HepG2 (cell line): ENCODE results near the gene SRC. TPM values are rescaled to one million over a fixed set of nuclear protein-coding genes. Genes with fewer than 3 reads are reported as not detected.

Experiments used
- ELF1 ChIP-seq: sonication (generic); formaldehyde crosslinking; IDR thresholded peaks from 2 replicates; pipeline ENCODE4 v1.4.0; 2020; ENCODE audit warnings: missing genetic modification reagents
- SMARCE1 ChIP-seq: fragments of 450-650 bp; IDR thresholded peaks from 2 replicates; pipeline ENCODE4 v1.6.1; 2017; ENCODE audit warnings: borderline replicate concordance
- ZIK1 ChIP-seq: sonication (generic); formaldehyde crosslinking; IDR thresholded peaks from 2 replicates; pipeline ENCODE4 v1.5.0; 2020; ENCODE audit warnings: mild to moderate bottlenecking, low read depth, missing genetic modification reagents, borderline replicate concordance
- ZNF556 ChIP-seq: sonication (generic); formaldehyde crosslinking; IDR thresholded peaks from 2 replicates; pipeline ENCODE4 v1.4.0; 2020; ENCODE audit warnings: mild to moderate bottlenecking, missing genetic modification reagents, borderline replicate concordance
- ZNF607 ChIP-seq: sonication (generic); formaldehyde crosslinking; IDR thresholded peaks from 2 replicates; pipeline ENCODE4 v1.5.1; 2020; ENCODE audit warnings: missing genetic modification reagents, mild to moderate bottlenecking, borderline replicate concordance
- polyA plus RNA-seq, 8 experiments: library from polyadenylated mRNA; depleted of rRNA in 3 of 8; stranded (reverse) in 7 of 8; unstranded in 1 of 8; fragments of >200 nt; fragmentation: Illumina TruSeq in 4 of 8; extraction: Trizol in 4 of 8; gene quantifications; 2 replicates each; pipeline versions ENCODE4 v1.2.1 to v1.2.3, GENCODE V29; 2011 to 2016; ENCODE audit warnings: low read depth in 4 of 8, missing spikeins in 1 of 8, mixed read lengths in 1 of 8; ENCODE audit not compliant: insufficient read depth in 1 of 8
- total RNA-seq, 5 experiments: library from RNA; depleted of rRNA; stranded (reverse); fragments of >200 nt; fragmentation: Illumina TruSeq; extraction: Trizol; gene quantifications; 2 replicates each; pipeline ENCODE4 v1.2.3, GENCODE V29; 2016; ENCODE audit warnings: low read depth in 1 of 5
- TF ChIP-seq, protein P1 (sequence below): sonication (generic); formaldehyde crosslinking; IDR thresholded peaks from 2 replicates; pipeline ENCODE4 v1.8.0; 2022; ENCODE audit warnings: low read depth, missing genetic modification reagents
- TF ChIP-seq, protein P2 (sequence below): sonication (generic); formaldehyde crosslinking; IDR thresholded peaks from 2 replicates; pipeline ENCODE4 v1.5.1; 2020; ENCODE audit warnings: mild to moderate bottlenecking, missing genetic modification reagents, moderate library complexity
- TF ChIP-seq, protein P3 (sequence below): sonication (generic); formaldehyde crosslinking; IDR thresholded peaks from 2 replicates; pipeline ENCODE4 v1.4.0; 2020; ENCODE audit warnings: missing genetic modification reagents, borderline replicate concordance
- TF ChIP-seq, protein P4 (sequence below): sonication (generic); formaldehyde crosslinking; IDR thresholded peaks from 2 replicates; pipeline ENCODE4 v1.4.0; 2020; ENCODE audit warnings: missing genetic modification reagents, borderline replicate concordance
- TF ChIP-seq, protein P5 (sequence below): sonication (generic); formaldehyde crosslinking; IDR thresholded peaks from 2 replicates; pipeline ENCODE4 v1.8.1; 2023; ENCODE audit warnings: mild to moderate bottlenecking, missing genetic modification reagents
- TF ChIP-seq, protein P6 (sequence below): sonication (generic); formaldehyde crosslinking; IDR thresholded peaks from 2 replicates; pipeline ENCODE4 v1.4.0; 2020; ENCODE audit warnings: low read depth, mild to moderate bottlenecking, missing genetic modification reagents

The SRC gene
- total and polyA plus RNA-seq, 2 of the 13 experiments (the other 11 are each of a cell fraction or from before 2014, with no cell fraction given) = 54.7 to 192 TPM

DNA sequence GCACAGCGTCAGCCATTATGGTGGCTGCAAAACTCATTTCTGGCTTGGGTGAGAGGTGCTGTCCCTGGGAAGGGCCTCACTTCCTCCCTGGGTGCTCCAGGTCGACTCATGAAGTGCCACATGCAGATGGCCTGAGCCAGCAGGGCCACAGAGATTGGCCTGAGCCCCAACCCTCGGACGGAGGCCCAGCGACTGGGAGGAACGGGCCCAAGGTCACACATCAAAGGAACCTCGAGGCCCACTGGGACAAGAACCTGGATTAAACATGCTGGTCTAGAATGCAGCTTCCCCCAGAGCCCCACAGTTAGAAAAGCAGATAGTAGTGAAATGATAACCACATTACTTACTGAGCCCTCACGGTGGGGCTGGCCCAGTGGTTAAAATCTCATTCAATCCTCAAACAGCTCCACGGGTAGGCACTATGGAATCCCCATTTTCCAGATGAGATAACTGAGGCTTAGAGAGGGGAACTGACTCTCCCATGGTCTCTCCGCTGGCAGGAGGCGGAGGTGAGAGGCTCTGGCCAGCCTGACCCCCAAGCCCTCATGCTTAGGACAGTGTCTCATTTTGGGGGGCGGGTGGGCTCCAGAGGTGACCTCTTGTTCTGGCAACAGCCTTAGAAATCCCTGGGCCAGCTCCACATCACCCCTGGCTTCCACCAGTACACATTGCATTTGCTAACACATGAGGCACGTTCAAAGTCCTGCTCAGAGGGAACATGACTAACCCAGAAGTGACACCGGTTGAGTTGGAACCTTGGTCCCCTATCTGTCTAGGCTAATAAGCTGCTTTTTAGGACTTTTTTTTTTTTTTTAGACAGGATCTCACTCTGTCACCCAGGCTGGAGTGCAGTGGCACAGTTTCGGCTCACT is 53.0 kb downstream of the SRC start (continued):
- TF ChIP-seq, protein P1, sequence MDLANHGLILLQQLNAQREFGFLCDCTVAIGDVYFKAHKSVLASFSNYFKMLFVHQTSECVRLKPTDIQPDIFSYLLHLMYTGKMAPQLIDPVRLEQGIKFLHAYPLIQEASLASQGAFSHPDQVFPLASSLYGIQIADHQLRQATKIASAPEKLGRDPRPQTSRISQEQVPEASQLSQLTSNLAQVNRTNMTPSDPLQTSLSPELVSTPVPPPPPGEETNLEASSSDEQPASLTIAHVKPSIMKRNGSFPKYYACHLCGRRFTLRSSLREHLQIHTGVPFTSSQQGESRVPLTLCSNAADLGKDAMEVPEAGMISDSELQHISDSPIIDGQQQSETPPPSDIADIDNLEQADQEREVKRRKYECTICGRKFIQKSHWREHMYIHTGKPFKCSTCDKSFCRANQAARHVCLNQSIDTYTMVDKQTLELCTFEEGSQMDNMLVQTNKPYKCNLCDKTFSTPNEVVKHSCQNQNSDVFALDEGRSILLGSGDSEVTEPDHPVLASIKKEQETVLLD (CRISPR knock-in tag) = no peak
- TF ChIP-seq, protein P2, sequence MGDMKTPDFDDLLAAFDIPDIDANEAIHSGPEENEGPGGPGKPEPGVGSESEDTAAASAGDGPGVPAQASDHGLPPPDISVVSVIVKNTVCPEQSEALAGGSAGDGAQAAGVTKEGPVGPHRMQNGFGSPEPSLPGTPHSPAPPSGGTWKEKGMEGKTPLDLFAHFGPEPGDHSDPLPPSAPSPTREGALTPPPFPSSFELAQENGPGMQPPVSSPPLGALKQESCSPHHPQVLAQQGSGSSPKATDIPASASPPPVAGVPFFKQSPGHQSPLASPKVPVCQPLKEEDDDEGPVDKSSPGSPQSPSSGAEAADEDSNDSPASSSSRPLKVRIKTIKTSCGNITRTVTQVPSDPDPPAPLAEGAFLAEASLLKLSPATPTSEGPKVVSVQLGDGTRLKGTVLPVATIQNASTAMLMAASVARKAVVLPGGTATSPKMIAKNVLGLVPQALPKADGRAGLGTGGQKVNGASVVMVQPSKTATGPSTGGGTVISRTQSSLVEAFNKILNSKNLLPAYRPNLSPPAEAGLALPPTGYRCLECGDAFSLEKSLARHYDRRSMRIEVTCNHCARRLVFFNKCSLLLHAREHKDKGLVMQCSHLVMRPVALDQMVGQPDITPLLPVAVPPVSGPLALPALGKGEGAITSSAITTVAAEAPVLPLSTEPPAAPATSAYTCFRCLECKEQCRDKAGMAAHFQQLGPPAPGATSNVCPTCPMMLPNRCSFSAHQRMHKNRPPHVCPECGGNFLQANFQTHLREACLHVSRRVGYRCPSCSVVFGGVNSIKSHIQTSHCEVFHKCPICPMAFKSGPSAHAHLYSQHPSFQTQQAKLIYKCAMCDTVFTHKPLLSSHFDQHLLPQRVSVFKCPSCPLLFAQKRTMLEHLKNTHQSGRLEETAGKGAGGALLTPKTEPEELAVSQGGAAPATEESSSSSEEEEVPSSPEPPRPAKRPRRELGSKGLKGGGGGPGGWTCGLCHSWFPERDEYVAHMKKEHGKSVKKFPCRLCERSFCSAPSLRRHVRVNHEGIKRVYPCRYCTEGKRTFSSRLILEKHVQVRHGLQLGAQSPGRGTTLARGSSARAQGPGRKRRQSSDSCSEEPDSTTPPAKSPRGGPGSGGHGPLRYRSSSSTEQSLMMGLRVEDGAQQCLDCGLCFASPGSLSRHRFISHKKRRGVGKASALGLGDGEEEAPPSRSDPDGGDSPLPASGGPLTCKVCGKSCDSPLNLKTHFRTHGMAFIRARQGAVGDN (CRISPR knock-in tag) = peak; percentile 95
- peak; percentile 85; the same call in 1 of the 2 replicates for TF ChIP-seq ZIK1 (CRISPR knock-in tag)
- TF ChIP-seq, protein P3, sequence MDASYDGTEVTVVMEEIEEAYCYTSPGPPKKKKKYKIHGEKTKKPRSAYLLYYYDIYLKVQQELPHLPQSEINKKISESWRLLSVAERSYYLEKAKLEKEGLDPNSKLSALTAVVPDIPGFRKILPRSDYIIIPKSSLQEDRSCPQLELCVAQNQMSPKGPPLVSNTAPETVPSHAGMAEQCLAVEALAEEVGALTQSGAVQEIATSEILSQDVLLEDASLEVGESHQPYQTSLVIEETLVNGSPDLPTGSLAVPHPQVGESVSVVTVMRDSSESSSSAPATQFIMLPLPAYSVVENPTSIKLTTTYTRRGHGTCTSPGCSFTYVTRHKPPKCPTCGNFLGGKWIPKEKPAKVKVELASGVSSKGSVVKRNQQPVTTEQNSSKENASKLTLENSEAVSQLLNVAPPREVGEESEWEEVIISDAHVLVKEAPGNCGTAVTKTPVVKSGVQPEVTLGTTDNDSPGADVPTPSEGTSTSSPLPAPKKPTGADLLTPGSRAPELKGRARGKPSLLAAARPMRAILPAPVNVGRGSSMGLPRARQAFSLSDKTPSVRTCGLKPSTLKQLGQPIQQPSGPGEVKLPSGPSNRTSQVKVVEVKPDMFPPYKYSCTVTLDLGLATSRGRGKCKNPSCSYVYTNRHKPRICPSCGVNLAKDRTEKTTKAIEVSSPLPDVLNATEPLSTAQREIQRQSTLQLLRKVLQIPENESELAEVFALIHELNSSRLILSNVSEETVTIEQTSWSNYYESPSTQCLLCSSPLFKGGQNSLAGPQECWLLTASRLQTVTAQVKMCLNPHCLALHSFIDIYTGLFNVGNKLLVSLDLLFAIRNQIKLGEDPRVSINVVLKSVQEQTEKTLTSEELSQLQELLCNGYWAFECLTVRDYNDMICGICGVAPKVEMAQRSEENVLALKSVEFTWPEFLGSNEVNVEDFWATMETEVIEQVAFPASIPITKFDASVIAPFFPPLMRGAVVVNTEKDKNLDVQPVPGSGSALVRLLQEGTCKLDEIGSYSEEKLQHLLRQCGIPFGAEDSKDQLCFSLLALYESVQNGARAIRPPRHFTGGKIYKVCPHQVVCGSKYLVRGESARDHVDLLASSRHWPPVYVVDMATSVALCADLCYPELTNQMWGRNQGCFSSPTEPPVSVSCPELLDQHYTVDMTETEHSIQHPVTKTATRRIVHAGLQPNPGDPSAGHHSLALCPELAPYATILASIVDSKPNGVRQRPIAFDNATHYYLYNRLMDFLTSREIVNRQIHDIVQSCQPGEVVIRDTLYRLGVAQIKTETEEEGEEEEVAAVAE (CRISPR knock-in tag) = no peak; the same call in 1 of the 2 replicates
- peak; percentile 61; the same call in 1 of the 2 replicates for TF ChIP-seq ELF1 (CRISPR knock-in tag)
- TF ChIP-seq ZNF607 (CRISPR knock-in tag) = 0 out of 2 replicates have a peak, but pooled peaks have one; percentile 72
- TF ChIP-seq SMARCE1 = no peak
- TF ChIP-seq ZNF556 (CRISPR knock-in tag) = peak; percentile 95
- TF ChIP-seq, protein P4, sequence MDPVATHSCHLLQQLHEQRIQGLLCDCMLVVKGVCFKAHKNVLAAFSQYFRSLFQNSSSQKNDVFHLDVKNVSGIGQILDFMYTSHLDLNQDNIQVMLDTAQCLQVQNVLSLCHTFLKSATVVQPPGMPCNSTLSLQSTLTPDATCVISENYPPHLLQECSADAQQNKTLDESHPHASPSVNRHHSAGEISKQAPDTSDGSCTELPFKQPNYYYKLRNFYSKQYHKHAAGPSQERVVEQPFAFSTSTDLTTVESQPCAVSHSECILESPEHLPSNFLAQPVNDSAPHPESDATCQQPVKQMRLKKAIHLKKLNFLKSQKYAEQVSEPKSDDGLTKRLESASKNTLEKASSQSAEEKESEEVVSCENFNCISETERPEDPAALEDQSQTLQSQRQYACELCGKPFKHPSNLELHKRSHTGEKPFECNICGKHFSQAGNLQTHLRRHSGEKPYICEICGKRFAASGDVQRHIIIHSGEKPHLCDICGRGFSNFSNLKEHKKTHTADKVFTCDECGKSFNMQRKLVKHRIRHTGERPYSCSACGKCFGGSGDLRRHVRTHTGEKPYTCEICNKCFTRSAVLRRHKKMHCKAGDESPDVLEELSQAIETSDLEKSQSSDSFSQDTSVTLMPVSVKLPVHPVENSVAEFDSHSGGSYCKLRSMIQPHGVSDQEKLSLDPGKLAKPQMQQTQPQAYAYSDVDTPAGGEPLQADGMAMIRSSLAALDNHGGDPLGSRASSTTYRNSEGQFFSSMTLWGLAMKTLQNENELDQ (CRISPR knock-in tag) = 0 out of 2 replicates have a peak, but pooled peaks have one; percentile 18
- TF ChIP-seq, protein P5, sequence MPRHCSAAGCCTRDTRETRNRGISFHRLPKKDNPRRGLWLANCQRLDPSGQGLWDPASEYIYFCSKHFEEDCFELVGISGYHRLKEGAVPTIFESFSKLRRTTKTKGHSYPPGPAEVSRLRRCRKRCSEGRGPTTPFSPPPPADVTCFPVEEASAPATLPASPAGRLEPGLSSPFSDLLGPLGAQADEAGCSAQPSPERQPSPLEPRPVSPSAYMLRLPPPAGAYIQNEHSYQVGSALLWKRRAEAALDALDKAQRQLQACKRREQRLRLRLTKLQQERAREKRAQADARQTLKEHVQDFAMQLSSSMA = no peak
- TF ChIP-seq, protein P6, sequence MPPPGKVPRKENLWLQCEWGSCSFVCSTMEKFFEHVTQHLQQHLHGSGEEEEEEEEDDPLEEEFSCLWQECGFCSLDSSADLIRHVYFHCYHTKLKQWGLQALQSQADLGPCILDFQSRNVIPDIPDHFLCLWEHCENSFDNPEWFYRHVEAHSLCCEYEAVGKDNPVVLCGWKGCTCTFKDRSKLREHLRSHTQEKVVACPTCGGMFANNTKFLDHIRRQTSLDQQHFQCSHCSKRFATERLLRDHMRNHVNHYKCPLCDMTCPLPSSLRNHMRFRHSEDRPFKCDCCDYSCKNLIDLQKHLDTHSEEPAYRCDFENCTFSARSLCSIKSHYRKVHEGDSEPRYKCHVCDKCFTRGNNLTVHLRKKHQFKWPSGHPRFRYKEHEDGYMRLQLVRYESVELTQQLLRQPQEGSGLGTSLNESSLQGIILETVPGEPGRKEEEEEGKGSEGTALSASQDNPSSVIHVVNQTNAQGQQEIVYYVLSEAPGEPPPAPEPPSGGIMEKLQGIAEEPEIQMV = peak; percentile 75; the same call in 1 of the 2 replicates
